Measurements from ENCODE around the gene OR6K6.

Gene OR6K6

DNA sequence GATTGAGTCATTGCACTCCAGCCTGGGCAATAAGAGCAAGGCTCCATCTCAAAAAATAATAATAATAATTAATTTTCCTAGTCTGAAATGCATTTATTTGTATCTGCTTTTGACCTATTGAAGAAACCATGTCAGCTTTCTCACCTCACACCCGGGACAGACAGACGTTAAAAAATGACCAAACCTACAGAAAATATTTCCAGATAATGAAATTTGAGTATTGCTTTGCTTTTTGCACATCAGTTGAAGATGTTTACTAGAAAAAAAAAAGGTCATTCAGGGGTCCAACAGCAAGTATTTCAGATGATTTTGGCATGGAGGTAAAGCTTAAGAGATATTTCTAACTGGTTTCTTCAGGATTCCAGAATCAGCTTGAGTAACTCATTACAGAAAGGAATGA is at the start of gene OR6K6:
TSS of gene OR6K6 (plus strand) at position 301 of the 400 bp plus-strand sequence. CDS start 168 bp downstream, outside the sequence.
- Histone ChIP-seq H3K27me3 (ENCODE audit: insufficient read depth, poor library complexity, severe bottlenecking) (peaks cover 6% of the 10 kb centered on the region), H3K27ac (ENCODE audit: poor library complexity, severe bottlenecking) (no peak within 1 kb of the TSS), H3K36me3 (ENCODE audit: low read depth) (no peaks in the 10 kb centered on the region), H3K9me3 (ENCODE audit: severe bottlenecking) (no peaks in the 10 kb centered on the region), H3K4me3 (ENCODE audit: severe bottlenecking) (no peak within 1 kb of the TSS), H3K4me1 (ENCODE audit: insufficient read depth, poor library complexity, severe bottlenecking) (no peaks in the 10 kb centered on the region)
- ATAC-seq (ENCODE audit: low read depth): no peak
- TF ChIP-seq CTCF (IDR thresholded peaks at IDR 0.05; ENCODE audit: poor library complexity, severe bottlenecking): no peak
- no peak for DNase-seq (ENCODE audit: low spot score)

GRCh38 chr1:158706096-158706495 is 48.4 kb upstream of the OR6K6 start:
- no peaks in the 10 kb centered on the region for H3K9me3 ChIP-seq (ENCODE audit: severe bottlenecking)
- H3K27ac ChIP-seq (ENCODE audit: poor library complexity, severe bottlenecking): no peak overlapping the region
- H3K27me3 ChIP-seq (ENCODE audit: insufficient read depth, poor library complexity, severe bottlenecking): peaks cover 4% of the 10 kb centered on the region
- DNase-seq (ENCODE audit: low spot score) (no peak), ATAC-seq (ENCODE audit: low read depth) (no peak)
- H3K4me3 ChIP-seq (ENCODE audit: severe bottlenecking): no peak overlapping the region
- H3K4me1 ChIP-seq (ENCODE audit: insufficient read depth, poor library complexity, severe bottlenecking): no peaks in the 10 kb centered on the region
- TF ChIP-seq CTCF (IDR thresholded peaks at IDR 0.05; ENCODE audit: poor library complexity, severe bottlenecking): no peak
- H3K36me3 ChIP-seq (ENCODE audit: low read depth): no peaks in the 10 kb centered on the region

GRCh38 chr1:158711098-158711497 is 43.4 kb upstream of the OR6K6 start:
- Histone ChIP-seq H3K36me3 (ENCODE audit: low read depth) (no peaks in the 10 kb centered on the region), H3K27me3 (ENCODE audit: insufficient read depth, poor library complexity, severe bottlenecking) (peaks cover 15% of the 10 kb centered on the region), H3K9me3 (ENCODE audit: severe bottlenecking) (no peaks in the 10 kb centered on the region), H3K27ac (ENCODE audit: poor library complexity, severe bottlenecking) (no peak overlapping the region), H3K4me1 (ENCODE audit: insufficient read depth, poor library complexity, severe bottlenecking) (no peaks in the 10 kb centered on the region), H3K4me3 (ENCODE audit: severe bottlenecking) (no peak overlapping the region)
- ATAC-seq (ENCODE audit: low read depth): no peak
- no peak for TF ChIP-seq CTCF (IDR thresholded peaks at IDR 0.05; ENCODE audit: poor library complexity, severe bottlenecking)
- DNase-seq (ENCODE audit: low spot score): no peak

DNA sequence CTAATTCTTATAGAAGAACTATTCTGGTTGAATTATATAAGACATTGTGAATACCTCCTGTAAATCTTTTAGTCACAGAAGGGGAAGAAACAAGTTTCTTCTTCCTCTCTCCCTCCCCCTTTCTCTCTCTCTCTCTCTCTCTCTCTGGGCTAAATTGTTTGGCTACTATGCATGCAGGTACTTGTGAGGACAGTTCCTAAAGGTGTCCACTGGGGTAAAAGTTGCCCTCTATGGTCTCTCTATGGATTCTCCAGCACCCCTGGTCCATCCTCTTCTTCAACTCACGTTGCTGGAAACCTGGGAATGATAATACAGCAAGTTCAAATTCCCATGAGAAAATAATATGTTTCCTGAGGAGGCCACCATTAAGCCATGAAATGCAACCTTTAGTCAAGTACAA is 39.8 kb upstream of the OR6K6 start:
- Histone ChIP-seq H3K27ac (ENCODE audit: poor library complexity, severe bottlenecking) (no peak overlapping the region), H3K27me3 (ENCODE audit: insufficient read depth, poor library complexity, severe bottlenecking) (peaks cover 15% of the 10 kb centered on the region), H3K9me3 (ENCODE audit: severe bottlenecking) (no peaks in the 10 kb centered on the region), H3K4me3 (ENCODE audit: severe bottlenecking) (no peak overlapping the region), H3K4me1 (ENCODE audit: insufficient read depth, poor library complexity, severe bottlenecking) (no peaks in the 10 kb centered on the region), H3K36me3 (ENCODE audit: low read depth) (no peaks in the 10 kb centered on the region)
- DNase-seq (ENCODE audit: low spot score) (no peak), ATAC-seq (ENCODE audit: low read depth) (no peak)
- no peak for TF ChIP-seq CTCF (IDR thresholded peaks at IDR 0.05; ENCODE audit: poor library complexity, severe bottlenecking)

DNA sequence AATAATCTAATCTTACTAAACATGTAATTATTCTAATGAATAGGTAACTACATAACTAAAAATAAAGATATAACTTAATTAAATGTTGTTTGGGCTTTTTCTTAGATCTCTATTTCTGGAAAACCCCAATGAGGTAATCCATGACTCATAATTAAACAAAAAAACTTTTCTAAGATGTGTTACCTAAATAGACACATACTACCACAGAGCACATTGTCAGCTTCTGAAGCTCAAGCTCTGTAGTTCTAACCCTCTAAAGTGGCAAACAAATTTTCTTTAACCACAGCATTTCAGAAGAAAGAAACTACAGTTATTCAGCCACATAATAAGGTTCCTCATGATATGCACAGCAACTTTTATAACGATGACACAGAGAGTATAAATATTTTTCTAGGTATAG is 38.2 kb upstream of the OR6K6 start:
- ATAC-seq (ENCODE audit: low read depth) (no peak), DNase-seq (ENCODE audit: low spot score) (no peak)
- Histone ChIP-seq H3K4me3 (ENCODE audit: severe bottlenecking) (no peak overlapping the region), H3K36me3 (ENCODE audit: low read depth) (no peaks in the 10 kb centered on the region), H3K27me3 (ENCODE audit: insufficient read depth, poor library complexity, severe bottlenecking) (peaks cover 12% of the 10 kb centered on the region), H3K9me3 (ENCODE audit: severe bottlenecking) (no peaks in the 10 kb centered on the region), H3K4me1 (ENCODE audit: insufficient read depth, poor library complexity, severe bottlenecking) (no peaks in the 10 kb centered on the region), H3K27ac (ENCODE audit: poor library complexity, severe bottlenecking) (no peak overlapping the region)
- no peak for TF ChIP-seq CTCF (IDR thresholded peaks at IDR 0.05; ENCODE audit: poor library complexity, severe bottlenecking)

Measured in RWPE2 (cell line).